ENCODE results near the gene TMEM114.
"Not testable (repeated sequence)": the region's sequence is repeated elsewhere in the genome, so short reads cannot be mapped to it uniquely, and the experiment has no call there.

The TMEM114 gene

GRCh38 chr16:8570393-8570792, 19.9 kb downstream of the TMEM114 start:
- H3K36me3 ChIP-seq (ENCODE audit: insufficient read depth, low read length); H3K4me2 ChIP-seq (ENCODE audit: low read length); H3K9ac ChIP-seq (ENCODE audit: low read depth, low read length); H3K9me3 ChIP-seq (replicated peaks; ENCODE audit: low read length); H3K4me1 ChIP-seq (ENCODE audit: control insufficient read depth, insufficient read depth, low read length); H3K4me3 ChIP-seq (ENCODE audit: low read length): not testable (repeated sequence)
- peaks cover 20% of the 10 kb centered on the region for H3K27me3 ChIP-seq (ENCODE audit: control insufficient read depth, insufficient read depth, low read length)

DNA sequence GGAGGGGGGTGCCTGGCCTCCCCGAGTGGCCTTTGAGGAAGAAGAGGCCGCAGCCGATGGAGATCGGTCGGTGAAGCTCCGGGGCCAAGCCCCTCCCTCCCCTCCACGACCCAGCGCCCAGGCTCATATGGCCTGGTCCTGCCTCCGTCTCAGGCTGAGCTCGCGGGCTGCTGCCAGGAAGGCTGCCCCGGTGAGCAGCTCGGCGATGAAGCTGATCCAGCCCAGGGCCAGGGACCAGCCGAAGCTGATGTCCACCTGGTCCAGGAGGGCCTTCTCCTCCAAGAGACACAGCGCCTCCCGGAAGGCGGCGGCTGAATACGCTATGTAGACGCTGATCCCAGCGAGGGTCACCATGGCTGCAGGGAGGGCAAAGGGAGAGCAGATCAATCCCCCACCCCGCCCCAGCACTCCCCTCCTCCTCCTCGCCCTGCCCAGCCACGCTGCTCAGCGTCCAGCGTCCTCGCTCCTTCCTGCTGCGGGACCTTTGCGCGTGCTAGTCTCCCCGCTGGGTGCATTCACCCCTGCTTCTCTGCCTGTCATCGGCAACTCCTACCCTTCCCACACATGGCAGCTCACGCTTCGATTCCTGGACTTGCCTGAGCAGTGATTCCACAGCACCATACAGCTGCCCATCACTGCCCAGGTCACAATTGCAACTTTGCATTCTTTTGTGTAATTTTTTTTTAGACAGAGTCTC, 20.5 kb downstream of the TMEM114 start:
- Histone ChIP-seq H3K36me3 (ENCODE audit: insufficient read depth, low read length) (no peaks in the 10 kb centered on the region), H3K4me1 (ENCODE audit: control insufficient read depth, insufficient read depth, low read length) (peaks cover 6% of the 10 kb centered on the region), H3K4me3 (ENCODE audit: low read length) (no peak overlapping the region), H3K27me3 (ENCODE audit: control insufficient read depth, insufficient read depth, low read length) (peaks cover 14% of the 10 kb centered on the region), H3K4me2 (ENCODE audit: low read length) (no peak overlapping the region), H3K9me3 (replicated peaks; ENCODE audit: low read length) (no peaks in the 10 kb centered on the region), H3K9ac (ENCODE audit: low read depth, low read length) (no peak overlapping the region)

GRCh38 chr16:8568231-8568617, 22.1 kb downstream of the TMEM114 start:
- Histone ChIP-seq H3K4me1 (ENCODE audit: control insufficient read depth, insufficient read depth, low read length) (peaks cover 6% of the 10 kb centered on the region), H3K27me3 (ENCODE audit: control insufficient read depth, insufficient read depth, low read length) (peaks cover 12% of the 10 kb centered on the region), H3K9ac (ENCODE audit: low read depth, low read length) (no peak overlapping the region), H3K4me3 (ENCODE audit: low read length) (no peak overlapping the region), H3K36me3 (ENCODE audit: insufficient read depth, low read length) (no peaks in the 10 kb centered on the region), H3K9me3 (replicated peaks; ENCODE audit: low read length) (peaks cover 2% of the 10 kb centered on the region), H3K4me2 (ENCODE audit: low read length) (no peak overlapping the region)

GRCh38 chr16:8567355-8568230, 22.7 kb downstream of the TMEM114 start:
- H3K36me3 ChIP-seq (ENCODE audit: insufficient read depth, low read length): no peaks in the 10 kb centered on the region
- peaks cover 6% of the 10 kb centered on the region for H3K4me1 ChIP-seq (ENCODE audit: control insufficient read depth, insufficient read depth, low read length)
- peaks cover 12% of the 10 kb centered on the region for H3K27me3 ChIP-seq (ENCODE audit: control insufficient read depth, insufficient read depth, low read length)
- H3K9me3 ChIP-seq (replicated peaks; ENCODE audit: low read length): peaks cover 8% of the 10 kb centered on the region
- H3K9ac ChIP-seq (ENCODE audit: low read depth, low read length): no peak overlapping the region
- H3K4me2 ChIP-seq (ENCODE audit: low read length): no peak overlapping the region
- no peak overlapping the region for H3K4me3 ChIP-seq (ENCODE audit: low read length)

GRCh38 chr16:8565498-8565897, 24.8 kb downstream of the TMEM114 start:
- Histone ChIP-seq H3K36me3 (ENCODE audit: insufficient read depth, low read length) (no peaks in the 10 kb centered on the region), H3K9ac (ENCODE audit: low read depth, low read length) (no peak overlapping the region)

GRCh38 chr16:8564934-8565345, 25.4 kb downstream of the TMEM114 start:
- H3K9ac ChIP-seq (ENCODE audit: low read depth, low read length): no peak overlapping the region
- H3K9me3 ChIP-seq (replicated peaks; ENCODE audit: low read length): peaks cover 8% of the 10 kb centered on the region
- H3K4me3 ChIP-seq (ENCODE audit: low read length): no peak overlapping the region
- H3K4me1 ChIP-seq (ENCODE audit: control insufficient read depth, insufficient read depth, low read length): no peaks in the 10 kb centered on the region
- H3K36me3 ChIP-seq (ENCODE audit: insufficient read depth, low read length): no peaks in the 10 kb centered on the region
- peaks cover 4% of the 10 kb centered on the region for H3K27me3 ChIP-seq (ENCODE audit: control insufficient read depth, insufficient read depth, low read length)
- no peak overlapping the region for H3K4me2 ChIP-seq (ENCODE audit: low read length)

More at GRCh38 chr16:8565498-8565897, 24.8 kb downstream of the TMEM114 start:
- Histone ChIP-seq H3K9me3 (replicated peaks; ENCODE audit: low read length) (peaks cover 8% of the 10 kb centered on the region), H3K4me3 (ENCODE audit: low read length) (no peak overlapping the region), H3K4me2 (ENCODE audit: low read length) (no peak overlapping the region), H3K27me3 (ENCODE audit: control insufficient read depth, insufficient read depth, low read length) (peaks cover 4% of the 10 kb centered on the region), H3K4me1 (ENCODE audit: control insufficient read depth, insufficient read depth, low read length) (no peaks in the 10 kb centered on the region)

DNA sequence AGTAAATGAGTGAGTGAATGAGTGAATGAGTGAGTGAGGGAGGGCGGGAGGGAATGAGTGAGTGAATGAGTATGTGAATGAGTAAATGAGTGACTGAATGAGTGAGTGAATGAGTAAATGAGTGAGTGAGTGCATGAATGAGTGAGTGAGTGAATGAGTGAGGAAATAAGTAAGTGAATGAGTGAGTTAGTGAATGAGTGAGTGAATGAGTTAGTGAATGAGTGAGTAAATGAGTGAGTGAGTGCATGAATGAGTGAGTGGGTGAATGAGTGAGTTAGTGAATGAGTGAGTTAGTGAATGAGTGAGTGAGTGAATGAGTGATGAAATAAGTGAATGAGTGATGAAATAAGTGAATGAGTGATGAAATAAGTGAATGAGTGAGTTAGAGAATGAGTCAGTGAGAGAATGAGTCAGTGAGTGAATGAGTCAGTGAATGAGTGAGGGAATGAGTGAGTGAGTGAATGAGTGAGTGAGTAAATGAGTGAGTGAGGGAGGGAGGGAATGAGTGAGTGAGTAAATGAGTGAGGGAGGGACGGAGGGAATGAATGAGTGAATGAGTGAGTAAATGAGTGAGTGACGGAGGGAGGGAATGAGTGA, 26.3 kb downstream of the TMEM114 start:
- H3K4me2 ChIP-seq (ENCODE audit: low read length); H3K4me1 ChIP-seq (ENCODE audit: control insufficient read depth, insufficient read depth, low read length); H3K36me3 ChIP-seq (ENCODE audit: insufficient read depth, low read length); H3K4me3 ChIP-seq (ENCODE audit: low read length); H3K27me3 ChIP-seq (ENCODE audit: control insufficient read depth, insufficient read depth, low read length); H3K9me3 ChIP-seq (replicated peaks; ENCODE audit: low read length); H3K9ac ChIP-seq (ENCODE audit: low read depth, low read length): not testable (repeated sequence)

DNA sequence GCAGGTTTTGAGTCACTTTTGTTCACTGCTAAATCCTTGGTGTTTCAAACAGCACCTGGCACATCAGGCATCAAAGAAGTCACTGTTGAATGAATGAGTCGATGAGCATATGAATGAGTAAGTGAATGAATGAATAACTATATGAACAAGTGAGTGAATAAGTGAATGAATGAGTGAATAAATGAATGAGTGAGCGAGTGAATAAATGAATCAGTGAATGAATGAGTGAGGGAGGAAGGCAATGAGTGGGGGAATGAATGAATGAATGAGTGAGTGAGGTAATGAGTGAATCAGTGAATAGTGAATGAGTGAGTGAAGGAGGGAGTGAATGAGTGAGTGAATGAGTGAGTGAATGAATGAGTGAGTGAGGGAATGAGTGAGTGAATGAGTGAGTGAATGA, 28.8 kb downstream of the TMEM114 start:
- Histone ChIP-seq H3K27me3 (ENCODE audit: control insufficient read depth, insufficient read depth, low read length) (no peaks in the 10 kb centered on the region), H3K4me1 (ENCODE audit: control insufficient read depth, insufficient read depth, low read length) (no peaks in the 10 kb centered on the region), H3K4me2 (ENCODE audit: low read length) (no peak overlapping the region), H3K9me3 (replicated peaks; ENCODE audit: low read length) (peaks cover 8% of the 10 kb centered on the region), H3K9ac (ENCODE audit: low read depth, low read length) (no peak overlapping the region), H3K4me3 (ENCODE audit: low read length) (no peak overlapping the region), H3K36me3 (ENCODE audit: insufficient read depth, low read length) (no peaks in the 10 kb centered on the region)

DNA sequence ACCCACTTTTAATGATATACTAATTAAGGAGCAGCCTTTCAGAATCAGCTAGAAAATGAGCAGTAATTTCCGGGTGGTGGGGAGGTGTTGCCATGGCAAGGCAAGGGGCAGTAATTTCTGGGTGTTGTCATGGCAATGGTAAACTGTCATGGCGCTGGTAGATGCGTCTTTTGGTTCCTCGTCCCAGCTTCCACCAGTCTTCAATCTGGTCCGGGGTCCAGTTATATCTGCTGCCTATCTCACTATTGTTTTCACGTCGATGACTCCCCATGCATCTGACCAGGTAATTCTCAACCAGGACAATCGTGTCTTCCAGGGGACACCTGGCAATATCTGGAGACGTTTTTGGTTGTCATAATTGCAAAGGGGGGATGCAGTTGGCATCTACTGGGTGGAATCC, 34.9 kb downstream of the TMEM114 start:
- Histone ChIP-seq H3K36me3 (ENCODE audit: insufficient read depth, low read length) (no peaks in the 10 kb centered on the region), H3K9ac (ENCODE audit: low read depth, low read length) (no peak overlapping the region), H3K4me1 (ENCODE audit: control insufficient read depth, insufficient read depth, low read length) (no peaks in the 10 kb centered on the region), H3K4me2 (ENCODE audit: low read length) (no peak overlapping the region), H3K4me3 (ENCODE audit: low read length) (no peak overlapping the region), H3K9me3 (replicated peaks; ENCODE audit: low read length) (no peaks in the 10 kb centered on the region), H3K27me3 (ENCODE audit: control insufficient read depth, insufficient read depth, low read length) (peaks cover 6% of the 10 kb centered on the region)

DNA sequence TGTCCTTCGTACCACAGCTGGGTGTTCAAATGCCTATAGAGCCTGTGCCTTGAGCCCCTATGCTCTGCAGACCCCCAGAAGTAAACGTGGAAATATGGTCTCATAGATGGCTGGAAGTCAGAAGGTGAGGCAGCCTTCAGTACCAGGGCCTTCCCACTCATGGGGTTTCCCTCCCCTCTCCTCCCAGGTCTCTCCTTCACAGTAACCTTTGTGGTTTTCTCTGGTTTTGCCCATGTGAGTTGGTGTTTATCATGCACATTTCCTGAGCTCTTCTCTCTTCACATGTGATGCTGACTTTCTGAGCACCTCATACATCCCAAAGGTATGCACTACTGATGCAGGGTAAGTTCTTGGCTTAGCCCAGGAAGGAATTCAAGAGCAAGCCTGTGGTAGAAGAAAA, 35.4 kb downstream of the TMEM114 start:
- H3K9ac ChIP-seq (ENCODE audit: low read depth, low read length): no peak overlapping the region
- H3K4me2 ChIP-seq (ENCODE audit: low read length): no peak overlapping the region
- H3K36me3 ChIP-seq (ENCODE audit: insufficient read depth, low read length): no peaks in the 10 kb centered on the region

DNA sequence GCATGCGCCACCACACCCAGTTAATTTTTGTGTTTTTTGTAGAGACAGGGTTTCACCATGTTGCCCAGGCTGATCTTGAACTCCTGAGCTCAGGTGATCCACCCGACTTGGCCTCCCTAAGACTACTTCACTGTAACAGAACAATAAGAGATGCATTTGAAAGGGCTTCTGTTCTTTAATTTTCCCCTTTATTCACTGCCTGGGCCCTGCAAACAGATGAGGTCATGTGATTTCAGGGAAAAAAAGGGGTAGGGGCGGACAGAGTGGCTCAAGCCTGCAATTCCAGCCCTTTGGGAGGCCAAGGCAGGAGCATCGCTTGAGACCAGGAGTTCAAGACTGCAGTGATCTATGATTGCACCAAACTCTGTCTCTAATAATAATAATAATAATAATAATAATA, 36.3 kb downstream of the TMEM114 start:
- no peak overlapping the region for H3K4me2 ChIP-seq (ENCODE audit: low read length)
- no peak overlapping the region for H3K4me3 ChIP-seq (ENCODE audit: low read length)
- H3K4me1 ChIP-seq (ENCODE audit: control insufficient read depth, insufficient read depth, low read length): no peaks in the 10 kb centered on the region
- H3K9ac ChIP-seq (ENCODE audit: low read depth, low read length): no peak overlapping the region
- H3K27me3 ChIP-seq (ENCODE audit: control insufficient read depth, insufficient read depth, low read length): peaks cover 6% of the 10 kb centered on the region
- H3K9me3 ChIP-seq (replicated peaks; ENCODE audit: low read length): no peaks in the 10 kb centered on the region
- H3K36me3 ChIP-seq (ENCODE audit: insufficient read depth, low read length): no peaks in the 10 kb centered on the region

More for the DNA sequence above, 35.4 kb downstream of the TMEM114 start:
- Histone ChIP-seq H3K9me3 (replicated peaks; ENCODE audit: low read length) (no peaks in the 10 kb centered on the region), H3K27me3 (ENCODE audit: control insufficient read depth, insufficient read depth, low read length) (peaks cover 6% of the 10 kb centered on the region), H3K4me3 (ENCODE audit: low read length) (no peak overlapping the region), H3K4me1 (ENCODE audit: control insufficient read depth, insufficient read depth, low read length) (no peaks in the 10 kb centered on the region)
